ENCODE data around the gene SWSAP1. TPM values are rescaled to one million over a fixed set of nuclear protein-coding genes. Genes with fewer than 3 reads are reported as not detected.

SWSAP1 gene
- total RNA-seq, 1 donor from 2014 or later, result 3.6 TPM

GRCh38 chr19:11383706-11384048 lies 9.2 kb downstream of the SWSAP1 start:
- DNase-seq, result no peak
- Histone ChIP-seq H3K27ac (peak overlapping the region; percentile 56), H3K36me3 (peaks cover 1% of the 10 kb centered on the region), H3K4me1 (peaks cover 57% of the 10 kb centered on the region), H3K9me3 (no peaks in the 10 kb centered on the region), H3K27me3 (ENCODE audit: low read depth) (peaks cover 9% of the 10 kb centered on the region), H3K4me3 (peak overlapping the region; percentile 61)
- no peak for TF ChIP-seq CTCF (IDR thresholded peaks at IDR 0.05)
- no peak for ATAC-seq
- intact Hi-C loops (cut with DNase I), result no loop called here

DNA sequence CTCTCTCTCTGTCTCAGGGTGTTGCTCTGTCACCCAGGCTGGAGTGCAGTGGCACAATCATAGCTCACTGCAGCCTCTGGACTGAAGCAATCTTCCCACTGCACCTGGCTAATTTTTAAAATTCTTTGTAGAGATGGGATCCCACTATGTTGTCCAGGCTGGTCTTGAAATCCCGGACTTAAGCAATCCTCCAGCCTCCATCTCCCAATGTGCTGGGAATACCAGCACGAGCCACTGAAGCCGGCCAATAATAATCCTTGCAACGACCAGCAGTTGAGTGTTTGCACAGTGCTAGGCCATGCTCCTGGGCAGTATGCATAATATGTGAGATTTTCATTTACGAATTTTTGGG lies 10.3 kb downstream of the SWSAP1 start:
- Histone ChIP-seq H3K27ac (no peak overlapping the region), H3K27me3 (ENCODE audit: low read depth) (peaks cover 9% of the 10 kb centered on the region), H3K36me3 (no peaks in the 10 kb centered on the region), H3K4me1 (peaks cover 57% of the 10 kb centered on the region), H3K9me3 (no peaks in the 10 kb centered on the region), H3K4me3 (no peak overlapping the region)
- DNase-seq (no peak), ATAC-seq (no peak)
- intact Hi-C loops (cut with DNase I), result no loop called here
- no peak for TF ChIP-seq CTCF (IDR thresholded peaks at IDR 0.05)

DNA sequence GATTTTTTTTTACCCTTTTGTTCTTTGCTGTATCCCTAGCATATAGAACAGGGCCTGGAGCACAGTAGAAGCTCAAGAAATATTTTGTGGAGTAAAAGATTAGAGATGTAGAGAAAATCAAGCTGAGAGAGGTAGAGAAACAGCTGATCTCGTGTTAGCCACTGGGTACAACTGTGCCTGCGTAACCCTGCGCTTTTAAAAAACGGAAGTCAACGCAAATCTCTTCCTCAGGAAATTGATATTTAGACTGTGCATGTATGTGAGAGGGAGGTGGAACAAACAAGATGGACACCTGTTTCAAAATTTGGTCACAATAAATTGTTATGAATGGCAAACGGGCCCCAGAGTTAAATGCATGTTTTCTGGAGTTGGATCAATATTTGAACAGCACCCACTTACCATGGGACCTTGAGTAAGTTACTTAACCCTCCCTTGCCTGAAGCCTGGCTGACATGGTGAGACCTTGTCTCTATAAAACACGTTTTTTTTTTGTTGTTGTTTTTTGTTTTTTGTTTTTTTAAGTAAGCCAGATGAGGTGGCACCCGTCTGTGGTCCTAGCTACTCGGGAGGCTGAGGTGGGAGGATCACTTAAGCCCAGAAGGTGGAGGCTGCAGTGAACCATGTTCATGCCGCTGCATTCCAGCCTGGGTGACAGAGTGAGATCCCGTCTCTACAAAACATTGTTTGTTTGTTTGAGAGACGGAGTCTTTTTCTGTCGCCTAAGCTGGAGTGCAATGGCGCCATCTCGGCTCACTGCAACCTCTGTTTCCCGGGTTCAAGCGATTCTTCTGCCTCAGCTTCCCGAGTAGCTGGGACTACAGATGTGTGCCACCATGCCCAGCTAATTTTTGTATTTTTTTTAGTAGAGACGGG lies 12.9 kb downstream of the SWSAP1 start:
- no peak for TF ChIP-seq CTCF (IDR thresholded peaks at IDR 0.05)
- DNase-seq (no peak), ATAC-seq (peak in 1 of 2 donors; percentile 19)
- peaks cover 8% of the 10 kb centered on the region for H3K27me3 ChIP-seq (ENCODE audit: low read depth)
- intact Hi-C loops (cut with DNase I), result no loop called here
- no peaks in the 10 kb centered on the region for H3K36me3 ChIP-seq
- H3K27ac ChIP-seq, result peak overlapping the region; percentile 51
- H3K9me3 ChIP-seq, result peaks cover 3% of the 10 kb centered on the region
- peaks cover 38% of the 10 kb centered on the region for H3K4me1 ChIP-seq
- no peak overlapping the region for H3K4me3 ChIP-seq

DNA sequence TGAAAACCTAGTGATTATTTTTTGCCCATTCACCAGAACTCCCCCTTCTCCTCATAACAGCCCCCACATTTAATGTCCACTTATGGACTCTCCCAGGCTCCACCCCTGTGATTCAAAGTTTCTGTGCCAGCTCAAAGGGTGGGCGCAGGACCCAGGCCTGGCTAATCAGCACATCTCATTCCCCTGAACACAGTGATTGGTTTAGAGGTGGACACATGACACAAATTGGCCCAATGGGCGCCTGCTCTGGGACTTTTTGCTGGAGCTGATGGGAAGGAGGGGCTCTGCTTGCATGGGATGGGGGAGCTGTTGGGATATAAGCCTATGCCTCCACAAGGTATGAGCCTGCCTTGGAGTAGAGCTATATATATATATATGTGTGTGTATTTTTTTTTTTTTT lies 15.9 kb downstream of the SWSAP1 start:
- Histone ChIP-seq H3K4me1 (peaks cover 15% of the 10 kb centered on the region), H3K27ac (no peak overlapping the region), H3K9me3 (peaks cover 3% of the 10 kb centered on the region), H3K27me3 (ENCODE audit: low read depth) (no peaks in the 10 kb centered on the region), H3K4me3 (no peak overlapping the region), H3K36me3 (no peaks in the 10 kb centered on the region)
- no peak for TF ChIP-seq CTCF (IDR thresholded peaks at IDR 0.05)
- DNase-seq, result no peak
- no peak for ATAC-seq
- intact Hi-C loops (cut with DNase I), result no loop called here

DNA sequence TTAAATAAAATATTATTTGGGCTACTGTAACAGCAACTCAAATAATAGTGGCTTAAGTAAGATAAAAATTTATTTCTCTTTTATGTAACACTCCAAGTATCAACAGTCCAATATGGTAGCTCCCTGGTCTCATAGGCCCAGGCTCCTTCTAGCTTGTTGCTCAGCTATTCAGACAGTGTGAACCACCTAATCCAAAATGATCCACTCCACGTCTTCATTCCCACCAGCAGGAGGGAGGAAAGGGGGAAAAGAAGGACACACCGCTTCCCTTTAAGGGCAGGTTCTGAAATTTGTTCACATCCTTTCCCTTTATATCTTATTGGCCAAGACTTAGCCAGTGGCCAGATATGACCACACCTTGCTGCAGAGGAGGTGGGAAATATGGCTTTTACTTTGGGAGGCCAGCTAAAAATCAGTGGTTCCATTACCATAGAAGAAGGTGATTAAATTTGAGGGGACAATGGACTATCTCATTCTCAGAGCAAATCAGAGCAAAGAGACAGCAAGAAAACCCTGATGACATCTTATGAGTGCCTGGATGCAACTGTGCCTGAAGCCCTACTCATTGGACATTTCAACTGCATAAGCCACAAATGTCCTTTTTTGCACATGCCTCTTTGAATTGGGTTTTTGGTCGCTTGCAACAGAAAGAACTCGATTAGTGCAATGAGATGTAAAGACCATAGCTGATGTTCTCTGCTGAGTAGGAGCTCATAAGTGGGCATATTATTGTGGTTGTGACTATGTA lies 16.6 kb downstream of the SWSAP1 start:
- H3K4me3 ChIP-seq, result no peak overlapping the region
- H3K9me3 ChIP-seq, result peaks cover 3% of the 10 kb centered on the region
- intact Hi-C loops (cut with DNase I), result no loop called here
- H3K36me3 ChIP-seq, result no peaks in the 10 kb centered on the region
- H3K4me1 ChIP-seq, result peaks cover 15% of the 10 kb centered on the region
- no peak overlapping the region for H3K27ac ChIP-seq
- DNase-seq, result no peak
- TF ChIP-seq CTCF (IDR thresholded peaks at IDR 0.05), result no peak
- H3K27me3 ChIP-seq (ENCODE audit: low read depth), result no peaks in the 10 kb centered on the region
- no peak for ATAC-seq
